Measurements from ENCODE around the gene LCN6.
"Not testable (repeated sequence)": the region's sequence is repeated elsewhere in the genome, so short reads cannot be mapped to it uniquely, and the experiment has no call there.

LCN6 gene

DNA sequence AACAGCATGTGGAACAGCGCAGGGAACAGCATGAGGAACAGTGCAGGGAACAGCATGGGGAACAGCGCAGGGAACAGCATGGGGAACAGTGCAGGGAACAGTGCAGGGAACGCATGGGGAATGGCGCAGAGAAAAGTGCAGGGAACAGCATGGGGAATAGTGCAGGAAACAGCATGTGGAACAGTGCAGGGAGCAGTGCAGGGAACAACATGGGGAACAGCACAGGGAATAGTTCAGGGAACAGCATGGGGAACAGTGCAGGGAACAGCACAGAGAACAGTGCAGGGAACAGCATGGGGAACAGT lies 7.8 kb upstream of the LCN6 start:
- DNase-seq (ENCODE audit: extremely low read depth, insufficient read length) = no peak
- no peaks in the 10 kb centered on the region for H3K27me3 ChIP-seq (replicated peaks; ENCODE audit: control insufficient read depth, insufficient read depth, low read length)
- no peak overlapping the region for H3K4me3 ChIP-seq (replicated peaks; ENCODE audit: low read depth, low read length)
- TF ChIP-seq, protein P1, sequence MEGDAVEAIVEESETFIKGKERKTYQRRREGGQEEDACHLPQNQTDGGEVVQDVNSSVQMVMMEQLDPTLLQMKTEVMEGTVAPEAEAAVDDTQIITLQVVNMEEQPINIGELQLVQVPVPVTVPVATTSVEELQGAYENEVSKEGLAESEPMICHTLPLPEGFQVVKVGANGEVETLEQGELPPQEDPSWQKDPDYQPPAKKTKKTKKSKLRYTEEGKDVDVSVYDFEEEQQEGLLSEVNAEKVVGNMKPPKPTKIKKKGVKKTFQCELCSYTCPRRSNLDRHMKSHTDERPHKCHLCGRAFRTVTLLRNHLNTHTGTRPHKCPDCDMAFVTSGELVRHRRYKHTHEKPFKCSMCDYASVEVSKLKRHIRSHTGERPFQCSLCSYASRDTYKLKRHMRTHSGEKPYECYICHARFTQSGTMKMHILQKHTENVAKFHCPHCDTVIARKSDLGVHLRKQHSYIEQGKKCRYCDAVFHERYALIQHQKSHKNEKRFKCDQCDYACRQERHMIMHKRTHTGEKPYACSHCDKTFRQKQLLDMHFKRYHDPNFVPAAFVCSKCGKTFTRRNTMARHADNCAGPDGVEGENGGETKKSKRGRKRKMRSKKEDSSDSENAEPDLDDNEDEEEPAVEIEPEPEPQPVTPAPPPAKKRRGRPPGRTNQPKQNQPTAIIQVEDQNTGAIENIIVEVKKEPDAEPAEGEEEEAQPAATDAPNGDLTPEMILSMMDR (IDR thresholded peaks at IDR 0.05; ENCODE audit: insufficient read depth, low read length, poor library complexity, severe bottlenecking) = no peak
- H3K36me3 ChIP-seq (ENCODE audit: control insufficient read depth, insufficient read depth, low read length) = no peaks in the 10 kb centered on the region

DNA sequence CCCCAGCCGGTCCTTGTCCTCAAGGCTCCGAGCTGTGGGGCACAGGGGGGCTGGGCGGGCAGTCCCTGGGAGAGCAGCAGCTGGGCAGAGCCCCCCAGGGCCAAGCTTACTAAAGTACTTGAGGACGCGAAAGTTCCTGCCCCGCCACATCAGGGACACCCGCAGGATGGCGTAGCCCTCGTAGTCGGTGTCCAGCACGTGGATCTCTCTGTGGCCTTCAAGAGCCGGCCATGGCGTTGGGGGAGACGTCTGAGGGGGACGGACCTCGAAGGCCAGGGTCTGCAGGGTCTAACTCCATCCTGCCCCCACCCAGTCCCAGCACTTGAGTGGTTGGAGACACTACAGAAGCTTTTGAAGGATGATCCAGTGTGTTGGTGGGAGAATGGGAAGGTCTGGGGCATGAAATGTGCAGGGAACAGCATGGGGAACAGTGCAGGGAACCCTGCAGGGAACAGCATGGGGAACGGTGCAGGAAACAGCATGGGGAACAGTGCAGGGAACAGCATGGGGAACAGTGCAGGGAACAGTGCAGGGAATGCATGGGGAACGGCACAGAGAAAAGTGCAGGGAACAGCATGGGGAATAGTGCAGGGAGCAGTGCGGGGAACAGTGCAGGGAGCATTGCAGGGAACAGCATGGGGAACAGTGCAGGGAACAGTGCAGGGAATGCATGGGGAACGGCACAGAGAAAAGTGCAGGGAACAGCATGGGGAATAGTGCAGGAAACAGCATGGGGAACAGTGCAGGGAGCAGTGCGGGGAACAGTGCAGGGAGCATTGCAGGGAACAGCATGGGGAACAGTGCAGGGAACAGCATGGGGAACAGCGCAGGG lies 7.2 kb upstream of the LCN6 start:
- H3K4me3 ChIP-seq (replicated peaks; ENCODE audit: low read depth, low read length); H3K36me3 ChIP-seq (ENCODE audit: control insufficient read depth, insufficient read depth, low read length); H3K27me3 ChIP-seq (replicated peaks; ENCODE audit: control insufficient read depth, insufficient read depth, low read length); DNase-seq (ENCODE audit: extremely low read depth, insufficient read length): not testable (repeated sequence)

DNA sequence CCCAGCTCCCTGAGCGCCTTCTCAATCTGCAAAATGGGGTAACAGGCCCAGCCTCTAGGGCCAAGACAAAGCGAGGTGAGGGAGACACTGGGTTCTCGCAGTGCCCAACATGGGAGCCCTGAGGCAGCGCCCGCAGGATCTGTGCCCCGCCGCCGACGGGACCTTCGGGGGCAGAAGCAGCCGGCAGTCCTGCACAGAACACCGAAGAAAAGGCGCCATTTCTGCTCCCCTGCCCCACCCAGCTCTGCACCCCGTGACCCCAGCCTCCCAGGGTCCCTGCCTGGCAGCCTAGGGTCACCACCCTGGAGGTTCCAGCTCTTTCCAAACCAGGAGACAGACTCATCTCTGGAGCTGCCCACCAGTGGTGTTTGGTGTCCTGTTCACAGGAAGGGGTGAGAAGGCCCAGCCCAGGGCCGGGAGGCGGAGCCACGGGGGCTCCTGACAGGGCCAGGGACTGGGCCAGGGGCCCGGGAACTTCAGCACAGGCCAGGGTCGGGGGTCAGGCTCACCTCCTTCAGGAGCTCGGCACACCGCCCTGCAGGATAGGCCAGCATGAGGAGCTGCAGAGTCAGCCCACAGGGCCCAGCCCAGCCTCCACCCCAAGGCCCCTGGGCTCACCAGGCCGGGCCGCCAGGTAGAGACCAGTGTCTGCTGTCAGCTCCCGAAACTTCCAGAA lies 6.4 kb upstream of the LCN6 start:
- TF ChIP-seq, protein P1 (IDR thresholded peaks at IDR 0.05; ENCODE audit: insufficient read depth, low read length, poor library complexity, severe bottlenecking) = no peak
- H3K4me3 ChIP-seq (replicated peaks; ENCODE audit: low read depth, low read length) = no peak overlapping the region
- no peaks in the 10 kb centered on the region for H3K27me3 ChIP-seq (replicated peaks; ENCODE audit: control insufficient read depth, insufficient read depth, low read length)
- no peak for DNase-seq (ENCODE audit: extremely low read depth, insufficient read length)
- H3K36me3 ChIP-seq (ENCODE audit: control insufficient read depth, insufficient read depth, low read length) = no peaks in the 10 kb centered on the region

DNA sequence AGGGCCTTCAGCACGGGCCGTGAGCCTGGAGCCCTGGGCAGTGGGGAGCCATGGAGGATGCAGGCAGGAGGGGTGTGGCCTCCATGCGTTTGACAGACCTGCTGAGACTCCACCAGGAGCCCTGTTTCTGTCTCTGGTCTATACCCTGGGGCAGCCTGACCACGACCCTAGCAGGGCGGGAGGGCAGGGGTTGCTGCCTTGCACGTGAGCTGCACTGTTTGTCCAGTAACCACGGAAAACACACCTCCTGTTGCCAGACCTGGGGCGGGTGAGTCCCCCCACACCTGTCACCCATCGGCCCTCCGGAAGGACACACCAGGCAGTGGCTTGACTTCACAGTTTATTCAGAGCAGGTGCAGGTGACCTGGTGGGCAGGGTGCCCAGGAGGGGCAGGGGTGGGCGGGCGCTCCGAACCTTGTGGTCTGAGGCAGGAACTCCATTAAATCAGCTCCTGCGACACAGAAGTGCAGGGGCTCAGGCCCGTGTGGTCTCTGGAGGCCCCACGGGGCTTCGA lies 5.8 kb upstream of the LCN6 start:
- no peaks in the 10 kb centered on the region for H3K27me3 ChIP-seq (replicated peaks; ENCODE audit: control insufficient read depth, insufficient read depth, low read length)
- TF ChIP-seq, protein P1 (IDR thresholded peaks at IDR 0.05; ENCODE audit: insufficient read depth, low read length, poor library complexity, severe bottlenecking) = no peak
- no peaks in the 10 kb centered on the region for H3K36me3 ChIP-seq (ENCODE audit: control insufficient read depth, insufficient read depth, low read length)
- DNase-seq (ENCODE audit: extremely low read depth, insufficient read length) = no peak
- H3K4me3 ChIP-seq (replicated peaks; ENCODE audit: low read depth, low read length) = no peak overlapping the region

DNA sequence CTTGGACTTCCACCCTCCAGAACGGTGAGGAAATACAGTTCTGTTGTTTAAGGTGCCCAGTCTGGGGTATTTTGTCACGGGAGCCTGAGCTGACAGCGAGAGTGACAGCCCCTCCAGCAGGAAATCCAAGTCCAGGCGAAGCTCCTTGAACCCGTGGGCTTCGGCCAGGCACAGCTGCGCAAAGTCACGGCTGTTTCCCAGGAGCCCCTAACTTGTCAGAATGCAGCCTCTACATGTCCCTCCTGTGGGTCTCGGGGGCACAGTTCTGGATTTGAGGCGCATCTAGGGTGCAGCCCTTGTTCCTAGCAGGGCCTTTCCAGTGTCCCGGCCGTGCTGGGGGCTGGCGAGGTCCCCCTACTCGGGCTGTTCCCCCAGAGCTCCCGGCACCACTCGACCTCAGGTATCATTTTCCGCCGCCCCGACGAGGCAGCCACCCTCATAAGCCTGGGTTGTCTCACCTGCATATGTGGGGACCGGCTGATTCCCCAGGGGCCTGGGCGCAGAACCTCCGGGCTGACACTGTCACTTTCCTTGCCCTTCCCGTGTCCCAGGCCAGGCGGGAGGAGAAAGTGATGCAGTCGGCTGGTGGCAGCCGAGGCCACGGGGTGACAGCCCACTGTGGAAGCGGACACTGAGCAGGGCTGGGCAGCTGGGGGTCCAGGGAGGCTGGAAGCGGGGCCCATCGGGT lies 5.2 kb upstream of the LCN6 start:
- no peaks in the 10 kb centered on the region for H3K27me3 ChIP-seq (replicated peaks; ENCODE audit: control insufficient read depth, insufficient read depth, low read length)
- TF ChIP-seq, protein P1 (IDR thresholded peaks at IDR 0.05; ENCODE audit: insufficient read depth, low read length, poor library complexity, severe bottlenecking) = no peak
- no peak for DNase-seq (ENCODE audit: extremely low read depth, insufficient read length)
- no peaks in the 10 kb centered on the region for H3K36me3 ChIP-seq (ENCODE audit: control insufficient read depth, insufficient read depth, low read length)
- no peak overlapping the region for H3K4me3 ChIP-seq (replicated peaks; ENCODE audit: low read depth, low read length)

DNA sequence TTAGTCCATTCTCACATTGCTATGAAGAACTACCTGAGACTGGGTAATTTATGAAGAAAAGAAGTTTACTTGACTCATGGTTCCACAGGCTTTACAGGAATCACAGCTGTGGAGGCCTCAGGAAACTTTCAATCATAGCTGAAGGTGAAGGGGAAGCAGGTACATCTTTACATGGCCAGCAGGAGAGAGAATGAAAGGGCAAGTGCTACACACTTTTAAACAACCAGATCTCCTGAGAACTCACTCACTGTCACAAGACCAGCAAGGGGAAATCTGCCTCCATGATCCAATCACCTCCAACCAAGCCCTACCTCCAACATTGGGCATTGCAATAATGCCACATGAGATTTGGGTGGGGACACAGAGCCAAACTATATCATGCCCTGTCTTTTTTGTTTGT lies 3.5 kb upstream of the LCN6 start:
- Histone ChIP-seq H3K27me3 (replicated peaks; ENCODE audit: control insufficient read depth, insufficient read depth, low read length) (no peaks in the 10 kb centered on the region; the same call in 1 of the 2 replicates), H3K36me3 (ENCODE audit: control insufficient read depth, insufficient read depth, low read length) (no peaks in the 10 kb centered on the region), H3K4me3 (replicated peaks; ENCODE audit: low read depth, low read length) (no peak overlapping the region)
- TF ChIP-seq, protein P1 (IDR thresholded peaks at IDR 0.05; ENCODE audit: insufficient read depth, low read length, poor library complexity, severe bottlenecking) = no peak
- DNase-seq (ENCODE audit: extremely low read depth, insufficient read length) = no peak

All from GM06990 (cell line).